22Rv1 (cell line): Measurements from ENCODE around the gene SPRR4.
"Not testable (repeated sequence)": the region's sequence is repeated elsewhere in the genome, so short reads cannot be mapped to it uniquely, and the experiment has no call there.

Experiments
- H3K27ac ChIP-seq: fragments of 450-650 bp; 2 replicates; pipeline ENCODE4 v1.5.1; 2017
- ZFX ChIP-seq: fragments of 450-650 bp; IDR thresholded peaks from 2 replicates; pipeline ENCODE4 v1.6.1; 2017; ENCODE audit warnings: antibody characterized with exemption, borderline replicate concordance
- TF ChIP-seq, protein P1 (sequence below): fragments of 450-650 bp; IDR thresholded peaks from 2 replicates; pipeline ENCODE4 v1.5.1; 2017; ENCODE audit warnings: mild to moderate bottlenecking

SPRR4 gene

DNA sequence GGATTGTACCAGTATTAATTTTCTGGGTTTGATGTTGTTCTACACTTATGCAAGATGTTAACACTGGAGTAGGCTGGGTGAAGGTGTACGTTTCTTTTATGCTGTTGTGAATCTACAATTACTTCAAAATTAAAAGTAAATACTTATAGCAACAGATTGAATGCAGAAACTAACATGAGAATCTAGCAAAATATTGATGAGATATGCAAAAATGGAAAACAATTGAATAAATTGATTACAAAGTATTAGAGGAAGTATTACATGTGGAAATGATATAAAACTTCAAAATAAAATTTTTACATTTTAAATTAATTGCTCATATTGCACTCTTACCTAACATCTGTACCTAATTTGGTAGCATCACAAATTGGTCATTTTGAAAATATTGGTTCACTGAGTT, 25.4 kb downstream of the SPRR4 start:
- TF ChIP-seq ZFX: no peak
- TF ChIP-seq, protein P1, sequence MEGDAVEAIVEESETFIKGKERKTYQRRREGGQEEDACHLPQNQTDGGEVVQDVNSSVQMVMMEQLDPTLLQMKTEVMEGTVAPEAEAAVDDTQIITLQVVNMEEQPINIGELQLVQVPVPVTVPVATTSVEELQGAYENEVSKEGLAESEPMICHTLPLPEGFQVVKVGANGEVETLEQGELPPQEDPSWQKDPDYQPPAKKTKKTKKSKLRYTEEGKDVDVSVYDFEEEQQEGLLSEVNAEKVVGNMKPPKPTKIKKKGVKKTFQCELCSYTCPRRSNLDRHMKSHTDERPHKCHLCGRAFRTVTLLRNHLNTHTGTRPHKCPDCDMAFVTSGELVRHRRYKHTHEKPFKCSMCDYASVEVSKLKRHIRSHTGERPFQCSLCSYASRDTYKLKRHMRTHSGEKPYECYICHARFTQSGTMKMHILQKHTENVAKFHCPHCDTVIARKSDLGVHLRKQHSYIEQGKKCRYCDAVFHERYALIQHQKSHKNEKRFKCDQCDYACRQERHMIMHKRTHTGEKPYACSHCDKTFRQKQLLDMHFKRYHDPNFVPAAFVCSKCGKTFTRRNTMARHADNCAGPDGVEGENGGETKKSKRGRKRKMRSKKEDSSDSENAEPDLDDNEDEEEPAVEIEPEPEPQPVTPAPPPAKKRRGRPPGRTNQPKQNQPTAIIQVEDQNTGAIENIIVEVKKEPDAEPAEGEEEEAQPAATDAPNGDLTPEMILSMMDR: no peak
- H3K27ac ChIP-seq: no peak overlapping the region

DNA sequence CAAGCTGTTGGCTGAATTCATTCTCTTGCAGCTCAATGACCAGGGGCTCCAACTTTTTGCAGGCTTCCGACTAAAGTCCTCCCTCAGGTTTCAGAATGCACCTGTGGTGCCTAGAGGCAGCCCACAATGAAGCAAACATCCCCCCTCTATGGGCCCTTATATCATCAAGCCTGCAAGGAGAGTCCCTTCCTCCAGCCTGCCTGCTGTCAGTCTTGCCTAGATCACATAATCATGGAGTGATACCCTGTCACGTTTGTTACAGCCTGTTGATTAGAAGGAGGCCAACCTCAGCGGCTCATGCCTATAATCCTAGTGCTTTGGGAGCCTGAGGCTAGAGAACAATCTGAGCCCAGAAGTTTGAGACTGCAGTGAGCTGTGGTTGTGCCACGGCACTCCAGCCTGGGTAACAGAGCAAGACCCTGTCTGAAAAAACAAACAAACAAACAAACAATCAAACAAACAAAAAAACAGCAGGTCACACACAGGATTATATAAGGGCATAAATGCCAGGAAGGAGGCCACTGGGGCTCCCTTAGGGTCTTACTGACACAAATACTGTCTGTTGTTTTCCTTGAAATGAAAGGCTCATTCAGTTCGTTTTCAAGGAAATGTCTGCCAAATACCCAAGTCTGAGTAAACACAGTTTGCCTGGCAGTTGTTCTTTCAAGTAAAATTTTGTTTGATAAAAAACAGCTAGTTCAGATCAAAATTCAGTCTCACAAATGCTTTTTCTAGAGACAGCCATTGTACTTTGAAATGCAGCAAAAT, 26.4 kb downstream of the SPRR4 start:
- TF ChIP-seq, protein P1: no peak
- no peak overlapping the region for H3K27ac ChIP-seq

GRCh38 chr1:152997901-152998300, 27.5 kb downstream of the SPRR4 start:
- H3K27ac ChIP-seq: no peak overlapping the region
- TF ChIP-seq, protein P1: no peak
- no peak for TF ChIP-seq ZFX

DNA sequence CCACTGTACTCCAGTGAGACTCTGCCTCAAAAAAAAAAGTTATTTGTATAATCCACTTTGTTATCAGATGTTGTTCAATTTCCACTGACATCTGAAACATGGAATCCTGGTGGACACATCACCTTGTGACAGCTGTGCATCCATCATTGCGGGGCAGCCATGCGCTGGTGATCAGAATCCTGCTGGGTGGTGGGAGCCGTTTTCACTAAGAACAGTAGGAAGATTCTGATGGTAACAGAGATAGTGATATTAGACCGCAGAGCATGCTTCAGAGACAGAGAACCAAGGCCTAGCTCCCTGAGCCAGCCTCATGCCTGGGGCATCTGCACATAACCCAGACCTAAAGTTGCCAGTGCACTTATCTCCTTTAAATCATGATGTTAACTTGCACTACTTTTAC, 28.0 kb downstream of the SPRR4 start:
- TF ChIP-seq, protein P1: no peak
- TF ChIP-seq ZFX: no peak
- H3K27ac ChIP-seq: no peak overlapping the region

DNA sequence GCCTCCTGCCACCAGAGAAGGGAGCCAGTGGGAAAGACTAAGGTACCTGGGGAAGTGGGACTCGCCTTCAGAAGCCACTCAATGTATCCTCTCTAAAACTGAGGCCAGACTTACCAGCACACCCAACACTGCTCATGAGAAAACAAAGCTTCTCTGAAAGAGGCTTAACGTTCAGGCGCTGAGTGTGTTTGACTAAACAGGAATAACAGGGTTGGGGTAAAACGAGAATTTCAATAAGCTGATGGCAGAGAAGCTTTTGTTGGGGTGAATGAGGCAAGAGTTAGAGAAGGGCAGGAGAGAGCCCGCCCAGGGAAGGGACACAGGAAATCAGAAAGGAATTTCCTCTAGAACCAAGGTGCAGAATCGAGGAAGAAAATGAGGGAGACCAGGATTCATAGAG, 29.4 kb downstream of the SPRR4 start:
- no peak overlapping the region for H3K27ac ChIP-seq

GRCh38 chr1:153000294-153000693, 29.8 kb downstream of the SPRR4 start:
- no peak overlapping the region for H3K27ac ChIP-seq
- TF ChIP-seq, protein P1: no peak
- no peak for TF ChIP-seq ZFX

More for the DNA sequence above, 29.4 kb downstream of the SPRR4 start:
- no peak for TF ChIP-seq ZFX
- TF ChIP-seq, protein P1: no peak

- TF ChIP-seq, protein P1: no peak
- TF ChIP-seq ZFX: no peak
- H3K27ac ChIP-seq: no peak within 1 kb of the TSS
These were observed 30.9 kb downstream of the SPRR4 start, which contains the start of gene SPRR3 for GRCh38 chr1:153001382-153001781. Gene SPRR3, plus strand, starts transcription at chr1:153001749. Its CDS starts 1,272 bp downstream, at chr1:153003021.

DNA sequence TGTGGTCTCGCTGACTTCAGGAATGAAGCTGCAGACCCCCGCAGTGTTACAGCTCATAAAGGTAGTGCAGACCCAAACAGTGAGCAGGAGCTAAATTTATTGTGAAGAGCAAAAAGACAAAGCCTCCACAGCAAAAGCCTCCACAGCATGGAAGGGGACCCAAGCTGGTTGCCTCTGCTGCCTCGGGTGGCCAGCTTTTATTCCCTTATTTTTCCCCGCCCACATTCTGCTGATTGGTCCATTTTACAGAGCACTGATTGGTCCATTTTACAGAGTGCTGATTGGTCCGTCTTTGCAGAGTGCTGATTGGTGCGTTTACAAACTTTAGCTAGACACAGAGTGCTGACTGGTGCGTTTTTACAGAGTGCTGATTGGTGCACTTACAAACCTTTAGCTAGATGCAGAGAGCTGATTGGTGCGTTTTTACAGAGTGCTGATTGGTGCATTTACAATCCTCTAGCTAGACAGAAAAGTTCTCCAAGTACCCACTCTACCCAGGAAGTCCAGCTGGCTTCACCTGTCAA, 40.8 kb downstream of the SPRR4 start:
- not testable (repeated sequence) for H3K27ac ChIP-seq

- H3K27ac ChIP-seq: not testable (repeated sequence)
These were observed 51.4 kb downstream of the SPRR4 start for GRCh38 chr1:153021829-153022228.
